Loucy (cell line): ENCODE results near the gene OLFM1.

ENCODE experiments used
- CTCF ChIP-seq: fragments of 200-600 bp; sonication (generic); conservative IDR thresholded peaks from 2 replicates; pipeline ENCODE4 v1.5.1; 2014; ENCODE audit warnings: mild to moderate bottlenecking, antibody characterized with exemption, low read length
- EZH2phosphoT487 ChIP-seq: fragments of 200-600 bp; IDR thresholded peaks from 2 replicates; pipeline ENCODE4 v1.6.1; 2018; ENCODE audit warnings: antibody characterized with exemption, mild to moderate bottlenecking, moderate library complexity, borderline replicate concordance

- no peak for TF ChIP-seq CTCF
- TF ChIP-seq EZH2phosphoT487, result no peak
Measured at GRCh38 chr9:135141183-135141774, 53.8 kb downstream of the OLFM1 start.
